NCI-H1930 (cell line): ENCODE measurements around the gene PAFAH1B2.

Experiments
- DNase-seq, 2 experiments: peaks; one replicate each; lab custom pipeline; 2025; lab: John Stamatoyannopoulos, UW

The PAFAH1B2 gene

DNA sequence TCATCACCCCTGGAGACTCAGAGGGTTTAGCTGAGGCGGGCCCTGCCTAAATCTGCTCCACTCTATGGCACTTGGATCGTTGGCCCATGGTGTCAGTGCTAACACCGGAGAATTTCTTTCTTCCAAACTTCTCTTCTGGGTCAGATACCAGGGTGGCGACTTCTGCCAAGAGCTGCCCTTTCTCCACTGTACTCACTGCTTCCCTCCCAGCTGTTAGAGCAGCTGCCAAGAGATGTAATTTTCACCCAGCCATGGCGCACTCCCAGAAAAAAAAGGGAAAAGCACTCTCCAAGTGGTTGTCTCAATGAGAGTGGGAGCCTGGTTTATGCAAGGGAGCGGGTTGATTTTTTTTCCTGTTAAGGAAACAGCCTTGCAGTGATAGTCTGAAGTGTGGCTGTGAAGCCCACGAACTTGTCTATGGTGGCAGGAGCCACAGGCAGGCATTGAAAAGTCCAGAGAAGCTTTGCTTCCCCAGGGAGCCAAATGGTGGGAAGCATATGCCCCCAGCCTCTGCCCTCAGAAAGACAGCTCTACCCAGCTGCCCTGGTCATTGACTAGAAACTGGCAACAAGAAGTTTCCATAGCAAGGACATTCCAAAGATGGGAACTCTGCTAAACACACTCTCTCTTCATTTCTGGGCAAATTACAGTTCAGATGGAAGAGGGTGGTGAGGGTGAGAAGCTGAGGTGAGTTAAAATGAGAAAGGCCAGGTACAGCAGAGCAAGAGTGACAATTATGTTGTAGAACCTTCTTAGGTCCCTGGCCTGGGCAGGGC lies 77.1 kb downstream of the PAFAH1B2 start:
- DNase-seq = no peak

DNA sequence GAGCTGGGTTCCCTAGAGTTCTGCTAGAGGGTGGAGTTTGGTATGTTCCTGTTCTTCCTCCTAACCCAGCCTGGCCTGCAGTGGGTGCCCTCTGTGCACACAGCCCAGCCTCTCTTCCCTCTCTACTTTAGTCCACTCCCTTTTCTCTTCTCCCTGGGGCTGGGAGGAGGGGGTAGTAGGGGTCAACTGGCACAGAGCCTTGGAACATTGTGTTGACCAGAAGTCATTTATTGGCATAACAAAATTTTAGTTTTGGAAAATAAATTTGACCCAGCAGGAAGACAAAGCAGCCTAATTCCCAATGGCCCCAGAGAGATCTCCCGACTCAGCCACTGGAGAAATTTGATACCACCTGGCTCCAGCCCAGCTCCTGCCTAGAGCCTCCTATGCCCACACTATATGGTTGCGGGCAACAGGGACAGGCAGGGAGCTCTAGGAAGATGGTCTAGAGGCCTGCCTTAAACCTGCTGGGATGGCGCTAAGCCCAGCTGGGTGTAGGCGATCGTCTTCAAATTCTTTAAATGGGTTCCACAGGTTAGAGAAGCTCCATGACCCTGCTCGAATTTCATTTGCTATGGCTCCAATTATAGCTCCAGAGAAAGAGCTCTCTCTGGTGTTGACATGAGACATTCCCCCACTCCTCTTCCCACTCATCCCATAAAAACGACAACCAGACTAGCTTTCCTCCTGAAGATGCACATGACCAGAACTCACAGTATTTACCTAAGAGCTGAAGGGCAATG lies 77.9 kb downstream of the PAFAH1B2 start:
- no peak for DNase-seq

DNA sequence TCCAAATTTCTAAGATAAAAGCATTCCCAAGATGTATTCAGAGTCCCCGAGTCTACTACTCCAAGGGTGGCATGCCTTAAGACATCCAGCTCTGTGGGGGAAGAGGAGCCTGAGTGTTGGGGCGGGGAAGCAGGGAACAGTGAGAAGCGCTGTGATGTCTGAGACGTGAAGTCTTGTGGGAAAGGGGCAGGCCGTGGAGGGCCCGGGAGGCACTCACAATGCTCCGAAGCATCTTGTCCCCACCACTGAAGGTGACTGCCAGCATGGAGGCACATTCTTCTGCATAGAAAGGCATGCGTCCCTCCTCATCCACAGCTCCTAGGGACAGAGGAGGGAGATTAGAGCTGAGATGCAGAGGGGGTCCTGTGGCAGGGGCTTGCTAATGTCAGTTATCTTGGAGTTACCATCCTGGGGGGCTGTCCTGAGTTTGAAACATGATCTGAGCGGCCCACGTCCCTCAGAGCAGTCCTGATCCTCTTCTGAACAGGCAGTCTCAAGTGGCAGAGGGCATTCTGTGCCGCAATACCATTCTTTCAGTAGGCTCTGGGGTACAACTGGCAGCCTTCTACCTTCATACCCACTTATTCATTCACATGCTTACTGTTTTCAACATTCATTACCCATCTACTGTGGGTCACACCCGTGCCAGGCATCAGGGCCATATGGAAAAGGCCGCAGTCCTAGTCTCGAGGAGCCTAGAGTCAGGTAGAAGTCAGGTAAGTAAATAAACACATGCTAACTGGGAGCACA lies 79.1 kb downstream of the PAFAH1B2 start:
- DNase-seq = no peak

DNA sequence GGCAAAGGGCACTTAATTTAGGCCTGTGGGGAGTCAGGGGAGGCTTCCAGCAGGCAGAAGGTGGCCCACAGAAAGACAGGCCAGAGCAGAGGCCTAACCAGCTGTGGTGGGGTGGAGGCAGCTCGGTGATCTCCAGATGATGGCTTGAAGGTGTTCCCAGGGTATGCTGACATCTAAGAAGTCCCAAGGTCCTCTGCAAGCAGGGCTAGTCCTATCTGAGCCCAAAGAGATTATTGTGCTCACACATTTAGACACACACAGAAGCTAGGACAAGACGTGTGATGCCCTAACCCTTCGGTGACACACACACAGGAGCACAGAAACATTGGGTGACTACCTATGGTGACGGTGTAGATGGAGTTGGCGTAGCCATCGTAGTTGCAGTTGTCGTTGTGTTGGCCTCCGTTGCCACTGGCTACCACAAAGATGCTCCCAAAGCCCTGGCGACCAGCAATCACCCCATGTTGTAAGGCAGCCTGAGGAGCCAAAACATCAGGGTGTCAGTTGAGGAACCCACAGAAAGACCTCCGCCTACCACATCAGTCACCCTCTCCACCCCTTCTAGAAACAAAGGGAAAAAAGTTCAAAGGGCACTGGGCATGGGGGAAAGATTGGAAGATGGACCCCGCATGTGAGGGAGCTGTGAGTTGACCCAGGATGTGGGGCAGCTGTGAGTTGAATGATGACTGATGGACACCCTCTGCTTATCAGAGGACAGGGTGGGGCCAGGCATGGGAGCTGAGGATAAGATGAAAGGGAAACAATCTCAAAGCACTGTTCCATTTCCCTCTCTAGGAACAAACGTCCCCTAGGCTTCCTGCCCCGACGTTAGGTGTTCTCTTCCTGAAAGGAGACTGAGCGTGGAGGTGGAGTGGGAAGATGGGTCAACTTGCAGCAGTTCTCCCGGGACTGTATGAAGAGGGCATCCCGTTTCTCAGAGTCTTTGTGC lies 79.9 kb downstream of the PAFAH1B2 start:
- DNase-seq = no peak

DNA sequence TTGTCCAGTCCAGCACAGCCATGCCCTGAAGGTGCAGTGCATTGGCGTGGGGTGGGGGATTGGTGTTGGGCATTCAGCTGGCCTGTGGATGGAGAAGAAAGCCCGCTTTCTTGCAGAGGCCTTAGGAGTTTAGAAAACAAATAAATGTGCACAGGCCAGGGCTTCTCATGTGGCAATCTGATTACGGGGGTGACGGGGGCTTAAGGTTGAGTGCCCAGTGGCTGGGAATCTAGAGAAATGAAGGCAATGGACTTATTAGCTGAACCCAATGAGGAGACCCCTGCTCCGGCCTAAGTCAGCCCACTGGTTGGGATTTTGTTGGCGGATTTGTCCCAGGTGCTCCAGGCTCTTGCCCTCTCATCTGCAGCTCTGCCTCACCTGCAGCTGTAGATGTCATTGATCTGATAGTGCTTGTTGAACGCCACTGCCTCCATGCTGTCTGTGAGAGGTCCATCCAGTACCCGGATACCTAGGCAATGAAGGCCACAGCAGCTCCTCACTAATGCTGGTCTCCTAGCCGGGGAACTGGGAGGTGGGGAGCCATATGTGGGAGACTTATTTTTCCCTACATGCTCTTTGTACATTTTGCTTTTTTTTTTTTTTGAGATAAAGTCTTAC lies 81.6 kb downstream of the PAFAH1B2 start:
- no peak for DNase-seq
